NB4 (cell line): Measurements from ENCODE around the gene C4BPB.

Source experiments
- MYC ChIP-seq: IDR thresholded peaks from 2 replicates; pipeline ENCODE4 v1.6.1; 2011; ENCODE audit warnings: low read depth, low read length
- POLR2A ChIP-seq: IDR thresholded peaks from 2 replicates; pipeline ENCODE4 v1.6.1; 2011; ENCODE audit warnings: mild to moderate bottlenecking; ENCODE audit not compliant: insufficient read length; ENCODE audit errors: extremely low read depth
- TF ChIP-seq, protein P1 (sequence below): IDR thresholded peaks from one replicate; pipeline ENCODE4 v1.5.1; 2012; ENCODE audit warnings: low read depth, low read length
- TF ChIP-seq, protein P2 (sequence below): IDR thresholded peaks from 2 replicates; pipeline ENCODE4 v1.6.1; 2011; ENCODE audit warnings: low read depth, low read length

DNA sequence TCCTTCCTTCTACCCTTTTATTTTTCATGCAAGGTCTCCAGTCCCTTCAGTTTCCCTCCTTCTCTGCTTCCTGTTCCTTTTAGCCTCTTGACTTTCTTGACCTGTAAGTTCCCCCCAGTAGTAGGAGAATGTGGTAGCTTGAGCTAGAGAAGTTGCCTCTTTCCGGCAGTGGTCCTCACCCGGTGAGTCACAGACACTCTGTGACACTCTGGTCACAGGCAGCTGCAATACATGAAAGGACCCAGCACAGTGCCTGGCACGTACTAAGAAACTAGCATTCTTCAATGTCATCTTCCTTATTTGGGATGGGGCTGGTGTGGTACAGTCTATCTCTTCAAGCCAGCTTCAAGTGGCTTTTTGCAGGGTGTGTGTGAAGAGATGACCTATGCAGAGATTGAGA lies 19.6 kb upstream of the C4BPB start:
- TF ChIP-seq, protein P1, sequence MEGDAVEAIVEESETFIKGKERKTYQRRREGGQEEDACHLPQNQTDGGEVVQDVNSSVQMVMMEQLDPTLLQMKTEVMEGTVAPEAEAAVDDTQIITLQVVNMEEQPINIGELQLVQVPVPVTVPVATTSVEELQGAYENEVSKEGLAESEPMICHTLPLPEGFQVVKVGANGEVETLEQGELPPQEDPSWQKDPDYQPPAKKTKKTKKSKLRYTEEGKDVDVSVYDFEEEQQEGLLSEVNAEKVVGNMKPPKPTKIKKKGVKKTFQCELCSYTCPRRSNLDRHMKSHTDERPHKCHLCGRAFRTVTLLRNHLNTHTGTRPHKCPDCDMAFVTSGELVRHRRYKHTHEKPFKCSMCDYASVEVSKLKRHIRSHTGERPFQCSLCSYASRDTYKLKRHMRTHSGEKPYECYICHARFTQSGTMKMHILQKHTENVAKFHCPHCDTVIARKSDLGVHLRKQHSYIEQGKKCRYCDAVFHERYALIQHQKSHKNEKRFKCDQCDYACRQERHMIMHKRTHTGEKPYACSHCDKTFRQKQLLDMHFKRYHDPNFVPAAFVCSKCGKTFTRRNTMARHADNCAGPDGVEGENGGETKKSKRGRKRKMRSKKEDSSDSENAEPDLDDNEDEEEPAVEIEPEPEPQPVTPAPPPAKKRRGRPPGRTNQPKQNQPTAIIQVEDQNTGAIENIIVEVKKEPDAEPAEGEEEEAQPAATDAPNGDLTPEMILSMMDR: no peak
- TF ChIP-seq, protein P2, sequence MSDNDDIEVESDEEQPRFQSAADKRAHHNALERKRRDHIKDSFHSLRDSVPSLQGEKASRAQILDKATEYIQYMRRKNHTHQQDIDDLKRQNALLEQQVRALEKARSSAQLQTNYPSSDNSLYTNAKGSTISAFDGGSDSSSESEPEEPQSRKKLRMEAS: no peak
- TF ChIP-seq POLR2A (no peak), MYC (no peak)
